ENCODE results near the gene TMEM175.

TMEM175 gene

DNA sequence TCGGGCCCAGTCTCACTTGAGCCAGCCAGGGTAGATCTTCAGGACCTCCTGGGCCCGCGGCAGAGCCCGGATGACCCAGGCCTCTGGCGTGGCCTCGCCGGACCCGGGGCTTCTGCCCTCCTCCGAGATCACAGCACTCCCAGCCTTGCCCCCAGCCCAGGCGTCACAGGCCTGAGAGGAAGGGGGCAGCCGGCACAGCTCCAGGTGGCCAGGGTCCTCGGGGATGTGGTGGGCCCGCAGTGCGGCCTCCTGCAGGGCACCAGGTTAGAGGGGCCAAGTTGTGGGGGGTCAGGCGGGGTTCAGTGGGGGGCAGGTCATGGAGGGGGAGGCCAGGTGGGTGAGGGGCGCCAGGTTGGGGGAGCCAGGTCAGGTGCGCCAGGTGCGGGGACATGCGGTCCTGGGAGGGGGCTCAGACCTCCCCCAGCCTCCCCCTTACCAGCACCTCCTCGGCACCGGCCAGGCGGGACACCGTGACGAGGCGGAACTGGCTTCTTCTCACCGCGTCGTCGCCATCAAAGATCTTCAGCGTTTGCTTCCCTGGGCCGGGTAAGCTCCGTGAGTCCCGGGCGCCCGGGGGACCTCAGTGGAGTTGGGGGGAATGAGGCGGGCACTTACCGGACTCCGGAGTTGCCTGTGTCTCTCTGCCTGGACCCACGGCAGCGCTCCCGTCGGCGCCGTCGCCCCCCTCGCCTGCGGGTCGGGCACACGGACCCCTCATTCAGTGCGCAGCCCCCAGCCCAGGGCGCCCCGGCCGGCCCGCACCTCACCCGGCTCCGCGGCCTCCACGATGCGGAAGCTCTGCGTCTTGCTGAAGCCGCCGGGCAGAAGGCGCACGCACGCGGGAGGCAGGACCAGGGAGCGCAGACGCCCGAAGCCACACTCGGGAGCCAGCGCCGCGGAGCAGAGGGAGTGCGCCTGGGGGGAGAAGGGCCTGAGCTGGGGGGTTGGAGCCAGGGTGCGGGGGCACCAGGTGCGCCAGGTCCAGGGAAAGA lies 35.1 kb downstream of the TMEM175 start:
- H3K79me2 ChIP-seq (ENCODE audit: control insufficient read depth, insufficient read depth, low read length, unreplicated experiment): peaks cover 6% of the 10 kb centered on the region
- no peak overlapping the region for H3K4me3 ChIP-seq (ENCODE audit: low read depth, low read length)
- peaks cover 7% of the 10 kb centered on the region for H3K4me1 ChIP-seq (ENCODE audit: control insufficient read depth, insufficient read depth, low read length, unreplicated experiment)
- no peaks in the 10 kb centered on the region for H3K27me3 ChIP-seq (ENCODE audit: insufficient read depth, low read length)
- H3K36me3 ChIP-seq (ENCODE audit: insufficient read depth, low read length): no peaks in the 10 kb centered on the region
- no peak overlapping the region for H3K27ac ChIP-seq (ENCODE audit: low read depth, low read length)
- H2AFZ ChIP-seq (ENCODE audit: low read length, unreplicated experiment): no peak overlapping the region

DNA sequence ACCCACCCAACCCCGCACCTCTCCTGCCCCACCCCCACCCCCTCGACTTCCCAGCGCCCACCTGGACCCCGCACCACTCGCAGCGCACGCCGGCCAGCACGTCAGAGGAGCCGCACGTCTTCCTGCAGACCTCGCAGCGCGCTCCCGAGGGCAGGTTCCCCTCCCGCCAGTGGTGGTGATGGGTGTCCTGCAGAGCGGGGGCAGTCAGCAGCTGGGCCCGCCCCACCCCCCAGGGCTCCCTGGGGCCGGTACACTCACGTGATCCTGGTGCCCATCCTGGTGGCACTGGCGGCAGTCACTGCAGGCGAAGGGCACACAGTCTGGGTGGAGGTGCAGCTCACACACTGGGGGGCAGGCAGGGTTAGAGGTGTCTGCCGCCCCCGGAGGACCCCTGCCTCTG lies 36.0 kb downstream of the TMEM175 start:
- Histone ChIP-seq H3K27me3 (ENCODE audit: insufficient read depth, low read length) (no peaks in the 10 kb centered on the region), H2AFZ (ENCODE audit: low read length, unreplicated experiment) (no peak overlapping the region), H3K79me2 (ENCODE audit: control insufficient read depth, insufficient read depth, low read length, unreplicated experiment) (peaks cover 7% of the 10 kb centered on the region), H3K4me3 (ENCODE audit: low read depth, low read length) (no peak overlapping the region), H3K36me3 (ENCODE audit: insufficient read depth, low read length) (no peaks in the 10 kb centered on the region), H3K4me1 (ENCODE audit: control insufficient read depth, insufficient read depth, low read length, unreplicated experiment) (peaks cover 7% of the 10 kb centered on the region), H3K27ac (ENCODE audit: low read depth, low read length) (no peak overlapping the region)

DNA sequence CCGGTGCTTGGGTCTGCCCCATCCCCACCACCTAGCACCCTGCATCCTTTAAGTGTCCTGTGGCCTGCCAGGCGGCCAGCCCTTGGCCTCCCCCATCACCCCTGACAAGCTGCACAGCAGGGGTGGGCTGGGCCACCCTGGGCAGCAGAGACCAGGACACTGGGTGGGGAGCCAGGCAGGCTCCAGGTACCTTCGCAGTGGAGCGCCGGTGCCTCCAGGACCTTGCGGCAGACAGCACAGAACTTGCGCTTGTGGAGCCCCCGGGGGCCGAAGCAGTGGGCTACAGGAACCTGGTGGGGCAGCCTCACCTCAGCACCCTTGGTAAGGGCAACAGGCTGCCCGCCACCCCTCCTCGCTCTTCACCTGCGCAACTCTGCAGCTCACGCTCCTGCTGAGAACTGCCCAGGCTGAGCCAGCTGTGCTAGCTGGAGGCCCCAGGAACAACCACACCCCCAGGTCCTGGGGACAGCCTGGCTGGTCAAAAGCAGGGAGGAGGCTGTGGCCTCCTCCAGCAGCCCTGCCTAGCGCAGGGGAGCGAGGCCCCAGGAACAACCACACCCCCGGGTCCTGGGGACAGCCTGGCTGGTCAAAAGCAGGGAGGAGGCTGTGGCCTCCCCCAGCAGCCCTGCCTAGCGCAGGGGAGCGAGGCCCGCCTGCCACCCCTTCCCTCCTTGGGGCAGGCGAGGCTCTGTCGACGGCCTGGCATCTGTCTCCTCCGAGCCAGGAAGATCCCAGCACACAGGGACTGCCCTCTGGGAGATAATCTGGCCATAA lies 36.5 kb downstream of the TMEM175 start:
- H3K36me3 ChIP-seq (ENCODE audit: insufficient read depth, low read length): no peaks in the 10 kb centered on the region
- no peak overlapping the region for H3K4me3 ChIP-seq (ENCODE audit: low read depth, low read length)
- no peaks in the 10 kb centered on the region for H3K27me3 ChIP-seq (ENCODE audit: insufficient read depth, low read length)
- peaks cover 7% of the 10 kb centered on the region for H3K4me1 ChIP-seq (ENCODE audit: control insufficient read depth, insufficient read depth, low read length, unreplicated experiment)
- peaks cover 7% of the 10 kb centered on the region for H3K79me2 ChIP-seq (ENCODE audit: control insufficient read depth, insufficient read depth, low read length, unreplicated experiment)
- H3K27ac ChIP-seq (ENCODE audit: low read depth, low read length): no peak overlapping the region
- no peak overlapping the region for H2AFZ ChIP-seq (ENCODE audit: low read length, unreplicated experiment)

DNA sequence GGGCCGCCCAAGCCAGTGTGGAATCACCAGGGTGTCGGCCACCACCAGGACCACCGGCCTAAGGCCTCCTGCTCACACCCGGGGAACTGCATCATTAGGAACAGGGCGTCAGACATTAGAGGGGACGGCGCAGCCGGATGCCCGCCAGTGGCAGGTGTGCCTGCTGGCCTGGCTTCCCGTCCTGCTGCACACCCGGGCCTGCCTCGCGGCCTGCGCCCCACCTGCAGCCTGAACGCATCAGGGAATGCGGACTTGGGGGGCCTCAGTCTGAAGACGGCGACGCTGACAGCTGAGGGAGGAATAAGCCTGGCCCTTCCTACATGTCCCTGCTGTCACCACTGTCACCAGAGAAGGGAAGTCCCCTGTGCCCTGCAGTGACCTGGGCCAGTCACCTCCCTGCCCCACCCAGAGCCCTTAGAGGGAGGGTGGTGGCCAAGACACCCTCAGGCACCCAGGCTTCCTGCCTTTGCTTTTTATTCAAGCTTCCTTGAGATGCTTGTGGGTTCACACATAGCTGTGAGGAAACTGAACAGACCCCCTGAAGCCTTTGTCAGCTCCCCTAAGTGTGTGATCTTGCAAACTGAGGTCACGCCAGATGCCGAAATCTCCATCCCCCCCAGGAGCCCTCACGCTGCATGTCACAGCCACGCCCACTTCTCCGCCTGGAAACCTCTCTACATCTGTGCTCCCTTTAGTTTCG lies 37.9 kb downstream of the TMEM175 start:
- H3K27ac ChIP-seq (ENCODE audit: low read depth, low read length): no peak overlapping the region
- no peaks in the 10 kb centered on the region for H3K36me3 ChIP-seq (ENCODE audit: insufficient read depth, low read length)
- H3K4me3 ChIP-seq (ENCODE audit: low read depth, low read length): no peak overlapping the region
- peaks cover 7% of the 10 kb centered on the region for H3K4me1 ChIP-seq (ENCODE audit: control insufficient read depth, insufficient read depth, low read length, unreplicated experiment)
- H2AFZ ChIP-seq (ENCODE audit: low read length, unreplicated experiment): no peak overlapping the region
- no peaks in the 10 kb centered on the region for H3K27me3 ChIP-seq (ENCODE audit: insufficient read depth, low read length)
- peaks cover 7% of the 10 kb centered on the region for H3K79me2 ChIP-seq (ENCODE audit: control insufficient read depth, insufficient read depth, low read length, unreplicated experiment)

DNA sequence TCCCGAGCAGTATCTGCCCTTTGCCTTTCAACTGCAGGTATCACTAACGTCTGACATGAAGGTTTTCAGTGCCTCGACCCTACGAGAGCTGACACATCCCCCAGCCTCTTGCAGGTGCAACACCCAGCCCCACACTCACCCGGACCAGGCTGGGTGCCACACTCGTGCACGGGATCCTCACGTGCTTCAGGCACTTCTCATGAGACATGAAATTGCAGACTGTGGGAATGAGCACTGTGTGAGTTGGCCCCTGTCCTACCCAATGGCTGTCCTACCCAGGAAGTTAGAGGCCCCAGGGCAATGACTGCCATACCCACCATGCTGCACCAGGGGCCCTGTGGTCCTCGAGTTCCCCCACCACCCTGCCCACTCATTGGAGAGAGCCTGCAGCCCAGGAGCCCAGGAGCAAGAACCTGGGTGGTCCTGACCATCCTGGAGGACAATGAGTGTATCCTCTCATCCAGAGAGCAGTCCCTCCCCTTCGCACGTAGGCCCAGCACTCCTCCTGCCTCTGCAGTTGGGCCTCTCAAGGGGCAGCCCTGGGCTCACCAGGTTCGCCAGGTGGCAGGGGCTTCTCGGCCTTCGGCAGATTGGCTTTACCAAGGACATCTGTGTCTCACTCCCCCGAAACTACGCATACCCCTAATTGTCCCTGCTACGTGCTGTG lies 38.7 kb downstream of the TMEM175 start:
- Histone ChIP-seq H3K36me3 (ENCODE audit: insufficient read depth, low read length) (no peaks in the 10 kb centered on the region), H3K4me1 (ENCODE audit: control insufficient read depth, insufficient read depth, low read length, unreplicated experiment) (peaks cover 7% of the 10 kb centered on the region), H3K79me2 (ENCODE audit: control insufficient read depth, insufficient read depth, low read length, unreplicated experiment) (peaks cover 7% of the 10 kb centered on the region), H3K27me3 (ENCODE audit: insufficient read depth, low read length) (no peaks in the 10 kb centered on the region), H3K4me3 (ENCODE audit: low read depth, low read length) (no peak overlapping the region), H3K27ac (ENCODE audit: low read depth, low read length) (no peak overlapping the region), H2AFZ (ENCODE audit: low read length, unreplicated experiment) (no peak overlapping the region)

DNA sequence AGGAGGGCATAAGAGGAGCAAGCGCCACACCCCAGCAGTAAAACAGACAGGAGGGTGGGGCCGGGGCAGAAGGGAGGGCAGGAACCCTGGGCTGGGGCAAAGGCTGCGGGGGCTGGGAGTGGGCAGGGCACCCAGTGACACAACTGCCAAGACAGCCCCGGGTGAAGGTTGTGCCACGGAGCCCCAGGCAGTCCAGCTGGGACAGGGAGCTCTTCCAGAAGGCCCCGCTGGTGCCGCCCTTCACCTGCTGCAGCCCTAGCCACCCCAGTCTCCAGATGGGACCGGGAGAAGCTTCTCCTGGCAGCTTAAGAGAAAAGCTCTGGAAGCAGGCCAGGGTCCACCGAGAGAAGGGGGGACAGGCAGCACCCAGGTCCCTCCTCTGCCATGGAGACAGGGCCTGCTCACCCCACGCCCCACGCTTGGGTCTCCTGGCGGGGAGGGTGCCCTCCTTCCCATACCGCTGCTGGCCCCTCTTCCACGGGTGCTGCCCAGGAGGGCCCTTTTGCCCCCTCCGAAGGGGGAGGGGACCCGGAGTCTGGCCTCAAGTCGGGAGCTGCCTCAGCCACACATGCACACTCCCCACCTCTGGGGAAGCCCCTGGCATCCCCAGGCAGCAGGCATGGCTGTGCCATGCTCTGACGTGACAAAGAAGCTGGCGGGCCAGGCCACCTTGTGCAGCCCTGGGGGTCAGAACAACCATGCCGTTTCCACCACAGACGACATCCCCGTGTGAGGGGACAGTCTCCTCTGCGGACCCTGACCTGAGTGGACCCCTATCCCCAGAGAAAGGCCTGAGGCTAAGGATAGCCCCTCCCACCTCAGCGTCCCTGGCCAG lies 39.6 kb downstream of the TMEM175 start:
- Histone ChIP-seq H3K4me1 (ENCODE audit: control insufficient read depth, insufficient read depth, low read length, unreplicated experiment) (peaks cover 7% of the 10 kb centered on the region), H3K27me3 (ENCODE audit: insufficient read depth, low read length) (no peaks in the 10 kb centered on the region), H3K36me3 (ENCODE audit: insufficient read depth, low read length) (no peaks in the 10 kb centered on the region), H3K4me3 (ENCODE audit: low read depth, low read length) (peak overlapping the region; percentile 97), H3K79me2 (ENCODE audit: control insufficient read depth, insufficient read depth, low read length, unreplicated experiment) (peaks cover 7% of the 10 kb centered on the region), H3K27ac (ENCODE audit: low read depth, low read length) (no peak overlapping the region), H2AFZ (ENCODE audit: low read length, unreplicated experiment) (no peak overlapping the region)

DNA sequence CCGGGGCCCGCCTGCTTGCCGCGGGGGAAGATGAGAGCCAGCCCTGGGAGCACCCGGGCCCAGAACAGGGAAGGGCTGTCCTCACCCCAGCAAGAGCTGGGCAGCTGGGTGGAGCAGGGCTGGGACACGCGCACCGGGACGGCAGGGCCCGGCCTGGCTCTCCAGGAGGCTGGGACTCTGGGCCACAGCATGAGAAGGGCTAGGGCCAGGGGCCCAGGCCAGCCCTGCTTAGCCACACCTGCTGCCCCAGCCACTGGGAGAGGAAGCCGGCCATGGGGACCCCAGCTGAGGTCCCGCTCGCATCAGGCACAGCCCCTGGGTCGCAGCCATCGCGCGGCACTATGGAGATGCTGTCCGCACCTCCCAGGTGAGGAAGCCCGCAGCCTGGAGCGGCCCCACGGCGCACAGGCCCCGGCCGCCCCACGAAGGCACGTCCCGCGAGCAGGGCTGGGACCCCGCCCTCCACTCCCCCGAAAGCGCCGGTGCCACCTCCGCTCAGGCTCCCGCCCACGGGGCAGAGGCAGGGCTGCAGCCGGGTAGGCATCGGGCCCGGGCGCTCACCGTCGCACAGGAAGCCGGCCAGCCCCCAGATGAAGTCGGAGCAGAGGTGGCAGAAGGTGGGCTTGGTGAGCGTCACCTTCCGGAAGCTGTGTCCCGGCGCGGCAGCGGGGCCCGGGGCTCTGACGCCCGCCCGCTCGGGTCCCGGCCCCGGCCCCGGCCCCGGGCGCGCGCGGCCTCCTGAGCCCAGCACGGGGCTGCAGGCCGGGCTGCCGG lies 40.6 kb downstream of the TMEM175 start:
- peak overlapping the region; percentile 45 for H2AFZ ChIP-seq (ENCODE audit: low read length, unreplicated experiment)
- H3K27ac ChIP-seq (ENCODE audit: low read depth, low read length): no peak overlapping the region
- no peaks in the 10 kb centered on the region for H3K27me3 ChIP-seq (ENCODE audit: insufficient read depth, low read length)

DNA sequence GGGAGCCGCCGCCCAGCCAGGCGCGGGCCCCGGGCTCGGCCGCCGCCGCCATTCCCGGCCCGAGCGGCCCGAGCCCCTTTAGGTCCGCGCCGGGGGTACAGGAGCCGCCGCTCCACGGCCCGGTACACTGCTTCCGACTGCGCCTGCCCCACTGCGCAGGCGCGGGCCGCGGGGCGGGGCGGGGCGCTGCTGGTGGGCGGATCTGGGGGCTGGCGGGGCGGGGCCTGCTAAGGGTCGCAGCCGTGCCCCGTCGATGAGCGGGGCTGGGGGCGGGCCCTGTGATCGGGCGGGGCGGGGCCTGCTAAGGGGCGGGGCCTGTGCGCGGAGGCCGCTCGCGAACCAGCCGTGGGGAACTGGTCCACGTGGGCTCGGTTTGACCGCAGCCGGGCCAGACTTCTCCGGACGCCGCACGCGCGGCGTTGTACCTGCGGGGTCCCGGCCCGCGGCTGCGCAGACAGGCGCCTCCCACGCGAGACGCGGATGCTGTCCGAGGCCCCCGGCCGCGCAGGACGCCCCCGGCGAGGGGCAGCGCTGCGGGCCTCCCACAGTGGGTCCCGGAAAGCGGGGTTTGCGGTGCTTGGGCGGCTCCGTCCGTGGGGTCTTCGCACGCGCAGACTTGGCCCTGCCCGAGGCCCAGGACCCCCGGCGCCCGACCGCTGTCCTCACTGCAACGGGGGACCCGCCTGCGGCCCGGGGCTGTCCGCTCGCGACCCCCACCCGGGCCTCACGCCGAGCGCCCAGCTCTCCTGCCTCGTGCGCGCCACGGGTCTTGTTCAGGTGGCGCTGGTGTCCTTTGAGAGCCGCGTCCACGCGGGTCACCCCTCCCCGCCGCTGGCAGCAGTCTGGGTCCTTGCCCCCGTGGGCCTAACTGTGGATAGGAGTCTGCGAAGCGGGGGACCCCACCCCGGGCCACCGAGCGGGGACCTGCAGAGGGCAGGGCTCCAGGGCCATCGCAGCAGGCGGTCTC lies 41.5 kb downstream of the TMEM175 start, which contains the start of gene DGKQ:
DGKQ (minus strand) TSS at position 139 of the 967 bp plus-strand sequence; CDS start at position 52, 87 bp downstream.
- H3K36me3 ChIP-seq (ENCODE audit: insufficient read depth, low read length): no peaks in the 10 kb centered on the region
- H3K4me3 ChIP-seq (ENCODE audit: low read depth, low read length): peak within 1 kb of the TSS; percentile 97
- H2AFZ ChIP-seq (ENCODE audit: low read length, unreplicated experiment): peak within 1 kb of the TSS; percentile 45
- H3K27me3 ChIP-seq (ENCODE audit: insufficient read depth, low read length): no peaks in the 10 kb centered on the region
- no peak within 1 kb of the TSS for H3K27ac ChIP-seq (ENCODE audit: low read depth, low read length)
- peaks cover 7% of the 10 kb centered on the region for H3K4me1 ChIP-seq (ENCODE audit: control insufficient read depth, insufficient read depth, low read length, unreplicated experiment)
- H3K79me2 ChIP-seq (ENCODE audit: control insufficient read depth, insufficient read depth, low read length, unreplicated experiment): peaks cover 7% of the 10 kb centered on the region

More for the DNA sequence above, 40.6 kb downstream of the TMEM175 start:
- Histone ChIP-seq H3K4me1 (ENCODE audit: control insufficient read depth, insufficient read depth, low read length, unreplicated experiment) (peaks cover 7% of the 10 kb centered on the region), H3K36me3 (ENCODE audit: insufficient read depth, low read length) (no peaks in the 10 kb centered on the region), H3K4me3 (ENCODE audit: low read depth, low read length) (peak overlapping the region; percentile 97), H3K79me2 (ENCODE audit: control insufficient read depth, insufficient read depth, low read length, unreplicated experiment) (peaks cover 7% of the 10 kb centered on the region)
